ENCODE data around the gene BUD23. TPM values are rescaled to one million over a fixed set of nuclear protein-coding genes. Genes with fewer than 3 reads are reported as not detected.
A peak's percentile ranks its signal among the peaks of the same experiment; 100 is the strongest.

BUD23 gene
- total RNA-seq, 6 donors from 2014 or later = 19.9 to 52.3 (median 48.8) TPM

DNA sequence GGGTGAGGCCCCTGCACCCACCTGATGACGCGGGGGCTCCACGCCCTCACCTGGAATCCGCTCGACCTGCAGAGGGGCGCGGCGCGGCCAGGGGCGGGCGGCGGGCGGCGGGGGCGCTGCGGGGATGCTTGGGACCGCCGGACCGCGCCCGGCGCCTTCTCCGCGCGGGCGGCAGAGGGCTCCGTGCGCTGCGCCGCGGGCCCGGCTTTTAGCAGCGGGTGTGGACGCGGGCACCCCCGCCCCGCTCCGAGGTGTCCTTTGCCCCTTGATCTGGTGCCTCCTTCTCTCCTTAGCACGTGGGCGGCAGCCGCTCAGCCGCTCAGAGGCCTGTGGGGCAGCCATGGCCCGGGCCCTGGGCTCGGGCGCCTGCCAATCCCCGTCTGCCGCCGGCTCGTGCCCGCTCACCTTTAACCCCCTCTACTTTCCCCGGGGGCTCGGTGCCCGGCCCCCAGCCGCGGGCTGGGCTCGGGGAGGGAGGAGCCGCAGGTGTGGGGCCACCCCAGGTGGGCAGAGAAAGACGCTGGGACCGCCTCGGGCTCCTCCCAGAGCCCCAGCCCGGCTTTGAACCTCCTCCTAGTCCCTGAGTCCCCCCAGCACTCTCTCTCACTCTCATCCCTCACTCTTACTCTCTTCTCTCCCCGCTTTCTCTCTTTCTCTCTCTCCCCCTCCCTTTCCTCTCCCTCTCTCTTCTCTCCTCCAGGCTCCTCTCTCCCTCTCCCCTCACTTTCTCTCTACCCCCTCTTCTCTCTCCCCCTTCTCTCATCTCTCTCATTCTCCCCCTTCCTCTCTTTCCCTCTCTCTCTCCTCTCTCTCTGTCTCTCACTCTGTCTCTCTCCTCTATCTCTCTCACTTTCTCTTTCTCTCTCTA lies 35.4 kb upstream of the BUD23 start:
- Histone ChIP-seq H3K4me3 (peak overlapping the region in 3 of 4 donors; percentile 26 to 48 (median 44)), H3K4me1 (peaks cover 6 to 9% (median 7%) of the 10 kb centered on the region in 4 donors), H3K27me3 (peaks cover 0 to 13% (median 6%) of the 10 kb centered on the region in 4 donors), H3K27ac (no peak overlapping the region), H3K9me3 (no peaks in the 10 kb centered on the region), H3K36me3 (no peaks in the 10 kb centered on the region)
- DNase-seq = peak in 1 of 2 donors; percentile 87
- peak; percentile 3 to 44 for ATAC-seq (ENCODE audit: low FRiP score in 2 of 2)
- TF ChIP-seq CTCF (IDR thresholded peaks at IDR 0.05) (peak in 1 of 6 experiments; percentile 51), EP300 (IDR thresholded peaks at IDR 0.05) (no peak)
- WGBS, 2 donors = 2 to 3% methylated on average over 22 to 24 of the region's 62 CpGs

GRCh38 chr7:73648593-73649332 lies 34.6 kb upstream of the BUD23 start:
- Histone ChIP-seq H3K4me1 (peaks cover 6 to 9% (median 7%) of the 10 kb centered on the region in 4 donors), H3K36me3 (no peaks in the 10 kb centered on the region), H3K27ac (no peak overlapping the region), H3K9me3 (no peaks in the 10 kb centered on the region), H3K27me3 (peaks cover 0 to 13% (median 6%) of the 10 kb centered on the region in 4 donors), H3K4me3 (no peak overlapping the region)
- TF ChIP-seq POLR2AphosphoS5 (IDR thresholded peaks at IDR 0.05) = no peak
- no peak for TF ChIP-seq POLR2A (IDR thresholded peaks at IDR 0.05)
- no peak for TF ChIP-seq EP300 (IDR thresholded peaks at IDR 0.05)
- no peak for TF ChIP-seq CTCF (IDR thresholded peaks at IDR 0.05)
- DNase-seq = no peak
- ATAC-seq (ENCODE audit: low FRiP score in 2 of 2) = no peak
- WGBS, 2 donors = 61 to 62% methylated on average over 1 of the region's 1 CpG

DNA sequence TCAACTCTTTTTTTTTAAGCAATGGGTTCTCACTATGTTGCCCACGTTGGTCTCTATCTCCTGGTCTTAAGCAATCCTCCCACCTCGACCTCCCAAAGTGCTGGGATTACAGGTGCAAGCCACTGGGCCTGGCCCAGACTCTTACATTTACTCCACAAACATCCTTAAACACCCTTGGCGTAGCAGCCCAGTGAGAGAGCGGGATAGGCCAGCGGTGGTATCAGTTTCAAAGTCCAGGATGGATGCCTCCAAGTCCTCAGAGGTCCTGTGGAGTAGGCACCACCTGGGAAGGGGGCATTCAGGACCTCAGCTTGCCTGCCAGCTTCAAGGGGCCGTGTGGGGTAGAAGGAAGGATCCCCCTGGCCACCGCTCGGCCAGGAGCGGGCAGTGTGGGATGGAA lies 33.8 kb upstream of the BUD23 start:
- Histone ChIP-seq H3K27me3 (peaks cover 0 to 13% (median 6%) of the 10 kb centered on the region in 4 donors), H3K36me3 (no peaks in the 10 kb centered on the region), H3K4me3 (no peak overlapping the region), H3K27ac (no peak overlapping the region), H3K9me3 (no peaks in the 10 kb centered on the region), H3K4me1 (peaks cover 6 to 9% (median 7%) of the 10 kb centered on the region in 4 donors)
- WGBS, 2 donors = 30 to 48% methylated on average over 6 to 9 of the region's 9 CpGs
- no peak for TF ChIP-seq EP300 (IDR thresholded peaks at IDR 0.05)
- no peak for TF ChIP-seq CTCF (IDR thresholded peaks at IDR 0.05)
- no peak for TF ChIP-seq POLR2AphosphoS5 (IDR thresholded peaks at IDR 0.05)
- TF ChIP-seq POLR2A (IDR thresholded peaks at IDR 0.05) = no peak
- ATAC-seq (ENCODE audit: low FRiP score in 2 of 2) (no peak), DNase-seq (no peak)

DNA sequence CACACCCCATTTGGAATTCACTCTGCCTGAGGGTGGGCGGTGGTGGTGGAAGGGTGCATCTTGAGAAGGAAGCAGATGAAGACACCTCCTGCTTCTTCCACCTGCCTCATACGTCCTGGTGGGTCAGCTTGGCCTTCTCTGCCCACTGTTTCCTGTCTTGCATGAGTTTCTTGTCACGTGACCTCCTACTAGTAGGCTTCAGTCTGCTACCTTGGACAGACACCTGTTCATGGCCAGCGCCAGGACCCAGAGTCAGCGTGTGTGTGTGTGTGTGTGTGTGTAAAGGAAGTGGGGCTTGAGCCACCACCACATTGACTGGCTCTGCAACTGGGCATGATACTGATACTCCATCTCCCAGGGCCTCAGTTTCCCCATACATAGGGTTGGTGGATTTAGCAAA lies 32.9 kb upstream of the BUD23 start:
- Histone ChIP-seq H3K9me3 (no peaks in the 10 kb centered on the region), H3K27me3 (peaks cover 0 to 13% (median 6%) of the 10 kb centered on the region in 4 donors), H3K4me3 (no peak overlapping the region), H3K27ac (no peak overlapping the region), H3K4me1 (peaks cover 6 to 9% (median 7%) of the 10 kb centered on the region in 4 donors), H3K36me3 (no peaks in the 10 kb centered on the region)
- WGBS, 2 donors = 54 to 68% methylated on average over 4 to 5 of the region's 5 CpGs
- TF ChIP-seq CTCF (IDR thresholded peaks at IDR 0.05) (no peak), POLR2A (IDR thresholded peaks at IDR 0.05) (no peak)
- DNase-seq (no peak), ATAC-seq (ENCODE audit: low FRiP score in 2 of 2) (no peak)

All from upper lobe of left lung (tissue), 6 donors.